H9 (cell line): ENCODE measurements around the gene ASPHD1. TPM values are rescaled to one million over a fixed set of nuclear protein-coding genes. Genes with fewer than 3 reads are reported as not detected.

ENCODE experiments used
- DNase-seq: peaks from one replicate; pipeline ENCODE4 v3.0.0-alpha.2; 2017
- H2AFZ ChIP-seq: one replicate; pipeline ENCODE4 v1.6.1; 2013; ENCODE audit warnings: mild to moderate bottlenecking, low read length, control low read depth, moderate library complexity
- H2AK5ac ChIP-seq: 2 replicates; pipeline ENCODE4 v1.6.1; 2013; ENCODE audit warnings: low read length, control low read depth, mixed read lengths; ENCODE audit not compliant: insufficient read length
- H2BK120ac ChIP-seq: one replicate; pipeline ENCODE4 v1.6.1; 2013; ENCODE audit warnings: low read depth, mild to moderate bottlenecking, low read length, control low read depth, inconsistent platforms; ENCODE audit not compliant: poor library complexity, severe bottlenecking
- H2BK12ac ChIP-seq: 2 replicates; pipeline ENCODE4 v1.6.1; 2013; ENCODE audit warnings: low read length, control low read depth, mixed read lengths, low read depth; ENCODE audit not compliant: insufficient read length
- H2BK15ac ChIP-seq: 2 replicates; pipeline ENCODE4 v1.6.1; 2013; ENCODE audit warnings: low read depth, low read length, control low read depth
- H2BK20ac ChIP-seq: one replicate; pipeline ENCODE4 v1.6.1; 2013; ENCODE audit warnings: low read depth, mild to moderate bottlenecking, low read length, control low read depth, inconsistent platforms; ENCODE audit not compliant: poor library complexity, severe bottlenecking
- H2BK5ac ChIP-seq: 2 replicates; pipeline ENCODE4 v1.6.1; 2013; ENCODE audit warnings: low read length, control low read depth, mixed read lengths; ENCODE audit not compliant: insufficient read length
- H3K14ac ChIP-seq: 2 replicates; pipeline ENCODE4 v1.6.1; 2013; ENCODE audit warnings: low read length, control low read depth; ENCODE audit not compliant: insufficient read depth
- H3K18ac ChIP-seq: 2 replicates; pipeline ENCODE4 v1.6.1; 2013; ENCODE audit warnings: low read depth, mild to moderate bottlenecking, mixed read lengths, low read length, control low read depth; ENCODE audit not compliant: insufficient read length
- H3K23ac ChIP-seq: 2 replicates; pipeline ENCODE4 v1.6.1; 2013; ENCODE audit warnings: low read length, control low read depth, mixed read lengths, low read depth; ENCODE audit not compliant: insufficient read length
- H3K23me2 ChIP-seq: 2 replicates; pipeline ENCODE4 v1.6.1; 2013; ENCODE audit warnings: low read depth, mild to moderate bottlenecking, mixed read lengths, low read length, control low read depth; ENCODE audit not compliant: insufficient read length, poor library complexity, severe bottlenecking
- H3K27ac ChIP-seq: 2 replicates; pipeline ENCODE4 v1.5.1; 2013; ENCODE audit warnings: low read length, control low read depth, mixed read lengths, low read depth; ENCODE audit not compliant: insufficient read length
- H3K27me3 ChIP-seq: 2 replicates; pipeline ENCODE4 v1.6.1; 2013; ENCODE audit warnings: low read length, control low read depth, inconsistent platforms; ENCODE audit not compliant: insufficient read depth
- H3K4ac ChIP-seq: 2 replicates; pipeline ENCODE4 v1.6.1; 2013; ENCODE audit warnings: low read depth, mild to moderate bottlenecking, control low read depth, inconsistent platforms, low read length, moderate library complexity
- H3K4me1 ChIP-seq: 2 replicates; pipeline ENCODE4 v1.6.1; 2013; ENCODE audit warnings: low read length, control low read depth, inconsistent platforms; ENCODE audit not compliant: insufficient read depth
- H3K4me2 ChIP-seq: 2 replicates; pipeline ENCODE4 v1.6.1; 2013; ENCODE audit warnings: low read length, control low read depth, mixed read lengths; ENCODE audit not compliant: insufficient read length, insufficient read depth
- H3K56ac ChIP-seq: 2 replicates; pipeline ENCODE4 v1.6.1; 2013; ENCODE audit warnings: low read depth, mild to moderate bottlenecking, mixed read lengths, low read length, control low read depth; ENCODE audit not compliant: insufficient read length
- H3K79me1 ChIP-seq: 2 replicates; pipeline ENCODE4 v1.6.1; 2013; ENCODE audit warnings: low read depth, mild to moderate bottlenecking, moderate library complexity, low read length, control low read depth, inconsistent platforms; ENCODE audit not compliant: insufficient read depth, poor library complexity, severe bottlenecking
- H3K79me2 ChIP-seq: 2 replicates; pipeline ENCODE4 v1.6.1; 2013; ENCODE audit warnings: low read length, control low read depth, inconsistent platforms; ENCODE audit not compliant: insufficient read depth
- H3K9ac ChIP-seq: 2 replicates; pipeline ENCODE4 v1.6.1; 2013; ENCODE audit warnings: low read length, control low read depth, mixed read lengths; ENCODE audit not compliant: insufficient read length; ENCODE audit errors: extremely low read depth
- H3K9me3 ChIP-seq: one replicate; pipeline ENCODE4 v1.6.1; 2013; ENCODE audit warnings: low read depth, low read length, inconsistent platforms; ENCODE audit not compliant: control insufficient read depth
- H3T11ph ChIP-seq: one replicate; pipeline ENCODE4 v1.6.1; 2013; ENCODE audit warnings: mild to moderate bottlenecking, low read length, control low read depth, inconsistent platforms
- H4K20me1 ChIP-seq: one replicate; pipeline ENCODE4 v1.6.1; 2013; ENCODE audit not compliant: control insufficient read depth, insufficient read length, insufficient read depth
- H4K5ac ChIP-seq: 2 replicates; pipeline ENCODE4 v1.6.1; 2013; ENCODE audit warnings: low read depth, mild to moderate bottlenecking, mixed read lengths, low read length, control low read depth; ENCODE audit not compliant: insufficient read length
- H4K8ac ChIP-seq: replicated peaks from 2 replicates; pipeline ENCODE4 v1.6.1; 2013; ENCODE audit warnings: low read length, control low read depth, mixed read lengths, low read depth; ENCODE audit not compliant: insufficient read length
- H4K91ac ChIP-seq: 2 replicates; pipeline ENCODE4 v1.6.1; 2013; ENCODE audit warnings: low read depth, mild to moderate bottlenecking, moderate library complexity, mixed read lengths, low read length, control low read depth; ENCODE audit not compliant: insufficient read length
- H3K27ac Mint-ChIP-seq, 3 experiments: 2 replicates in 2 of 3; 3 replicates in 1 of 3; pipeline ENCODE4 v1.8.0; 2020 to 2021; ENCODE audit warnings: mixed read lengths in 3 of 3, mild to moderate bottlenecking in 1 of 3, moderate library complexity in 1 of 3
- H3K27me3 Mint-ChIP-seq: 2 replicates; pipeline ENCODE4 v1.8.0; 2021; ENCODE audit warnings: low read depth, mild to moderate bottlenecking, moderate library complexity, mixed read lengths
- H3K36me3 Mint-ChIP-seq, 3 experiments: 2 replicates in 2 of 3; 3 replicates in 1 of 3; pipeline ENCODE4 v1.8.0; 2020 to 2021; ENCODE audit warnings: low read depth in 3 of 3, mixed read lengths in 3 of 3; ENCODE audit not compliant: insufficient read depth in 1 of 3
- H3K4me1 Mint-ChIP-seq, 2 experiments: 2 replicates each; pipeline ENCODE4 v1.8.0; 2020; ENCODE audit warnings: mixed read lengths in 2 of 2
- H3K4me3 Mint-ChIP-seq, 2 experiments: 2 replicates in 1 of 2; 3 replicates in 1 of 2; pipeline ENCODE4 v1.8.0; 2020 to 2021; ENCODE audit warnings: mild to moderate bottlenecking in 2 of 2, mixed read lengths in 2 of 2, moderate library complexity in 1 of 2
- H3K9me3 Mint-ChIP-seq, 2 experiments: 2 replicates in 1 of 2; 3 replicates in 1 of 2; pipeline ENCODE4 v1.8.0; 2020; ENCODE audit warnings: mild to moderate bottlenecking in 2 of 2, mixed read lengths in 2 of 2, moderate library complexity in 1 of 2
- WGBS: extraction: QIAGEN DNeasy Blood & Tissue Kit; methylation state at CpG from one replicate; pipeline ENCODE4 v1.1.7; 2013; ENCODE audit warnings: missing lambda C conversion rate, low lambda C conversion rate, mixed read lengths; ENCODE audit not compliant: insufficient read length; ENCODE audit errors: extremely low coverage; 5-methylcytosine and 5-hydroxymethylcytosine counted together
- total RNA-seq: library from RNA; stranded (reverse); gene quantifications from 2 replicates; pipeline ENCODE4 v1.2.1, GENCODE V29; 2021
- TF ChIP-seq, protein P1 (sequence below): fragments of 200-600 bp; sonication (generic); conservative IDR thresholded peaks from 3 replicates; pipeline ENCODE4 v1.8.0; 2021; ENCODE audit warnings: antibody characterized with exemption, mild to moderate bottlenecking

The ASPHD1 gene
- total RNA-seq, 1 experiment from 2014 or later: 16.7 TPM

DNA sequence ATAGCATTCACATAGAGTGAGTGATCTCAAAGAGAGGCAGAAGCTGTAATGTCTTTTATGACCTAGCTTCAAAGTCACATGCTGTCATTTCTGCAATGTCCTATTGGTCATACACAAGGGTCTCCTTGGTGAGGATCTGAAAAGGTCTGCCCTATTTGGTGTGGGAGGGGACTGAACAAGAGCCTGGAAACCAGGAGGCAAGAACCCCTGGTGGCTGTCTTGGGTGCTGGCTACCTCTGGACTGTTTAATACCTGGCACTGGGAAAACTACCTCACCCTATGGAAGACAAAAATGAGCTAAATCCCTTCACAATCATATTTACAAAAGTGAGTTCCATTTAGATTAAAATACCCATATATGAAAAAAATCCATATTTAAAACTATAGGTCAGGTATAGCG is 16.7 kb downstream of the ASPHD1 start:
- H3K9ac ChIP-seq: no peak overlapping the region
- Mint-ChIP-seq H3K36me3 (peaks cover 18 to 52% (median 39%) of the 10 kb centered on the region in 3 experiments), H3K4me1 (peaks cover 3 to 4% of the 10 kb centered on the region in 2 experiments), H3K27me3 (no peaks in the 10 kb centered on the region), H3K4me3 (no peak overlapping the region), H3K9me3 (no peaks in the 10 kb centered on the region; a peak in 1 of 5 replicates), H3K27ac (no peak overlapping the region)
- no peak overlapping the region for H2BK5ac ChIP-seq
- H3T11ph ChIP-seq: no peak overlapping the region
- H3K56ac ChIP-seq: no peak overlapping the region
- WGBS: no CpG with 5 or more reads among the region's 1 CpG
- H4K91ac ChIP-seq: no peak overlapping the region
- H2BK20ac ChIP-seq: no peak overlapping the region
- TF ChIP-seq, protein P1, sequence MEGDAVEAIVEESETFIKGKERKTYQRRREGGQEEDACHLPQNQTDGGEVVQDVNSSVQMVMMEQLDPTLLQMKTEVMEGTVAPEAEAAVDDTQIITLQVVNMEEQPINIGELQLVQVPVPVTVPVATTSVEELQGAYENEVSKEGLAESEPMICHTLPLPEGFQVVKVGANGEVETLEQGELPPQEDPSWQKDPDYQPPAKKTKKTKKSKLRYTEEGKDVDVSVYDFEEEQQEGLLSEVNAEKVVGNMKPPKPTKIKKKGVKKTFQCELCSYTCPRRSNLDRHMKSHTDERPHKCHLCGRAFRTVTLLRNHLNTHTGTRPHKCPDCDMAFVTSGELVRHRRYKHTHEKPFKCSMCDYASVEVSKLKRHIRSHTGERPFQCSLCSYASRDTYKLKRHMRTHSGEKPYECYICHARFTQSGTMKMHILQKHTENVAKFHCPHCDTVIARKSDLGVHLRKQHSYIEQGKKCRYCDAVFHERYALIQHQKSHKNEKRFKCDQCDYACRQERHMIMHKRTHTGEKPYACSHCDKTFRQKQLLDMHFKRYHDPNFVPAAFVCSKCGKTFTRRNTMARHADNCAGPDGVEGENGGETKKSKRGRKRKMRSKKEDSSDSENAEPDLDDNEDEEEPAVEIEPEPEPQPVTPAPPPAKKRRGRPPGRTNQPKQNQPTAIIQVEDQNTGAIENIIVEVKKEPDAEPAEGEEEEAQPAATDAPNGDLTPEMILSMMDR: no peak; the same call in 1 of the 3 replicates
- H2AK5ac ChIP-seq: no peak overlapping the region
- H3K4me2 ChIP-seq: no peak overlapping the region
- no peak overlapping the region for H2BK12ac ChIP-seq
- no peak overlapping the region for H3K18ac ChIP-seq
- H4K5ac ChIP-seq: no peak overlapping the region
- H3K79me2 ChIP-seq: no peaks in the 10 kb centered on the region
- no peak overlapping the region for H3K4ac ChIP-seq
- no peak overlapping the region for H3K23ac ChIP-seq
- H3K9me3 ChIP-seq: no peaks in the 10 kb centered on the region
- H3K14ac ChIP-seq: no peak overlapping the region
- no peak overlapping the region for H2AFZ ChIP-seq
- H2BK120ac ChIP-seq: no peak overlapping the region
- H4K20me1 ChIP-seq: no peaks in the 10 kb centered on the region
- H2BK15ac ChIP-seq: no peak overlapping the region
- H3K27me3 ChIP-seq: no peaks in the 10 kb centered on the region
- no peaks in the 10 kb centered on the region for H3K79me1 ChIP-seq
- H4K8ac ChIP-seq: no peak overlapping the region
- H3K27ac ChIP-seq: no peak overlapping the region
- no peaks in the 10 kb centered on the region for H3K4me1 ChIP-seq
- DNase-seq: no peak
- no peaks in the 10 kb centered on the region for H3K23me2 ChIP-seq
